ENCODE measurements around the gene HTR1E. TPM values are rescaled to one million over a fixed set of nuclear protein-coding genes. Genes with fewer than 3 reads are reported as not detected.

The HTR1E gene
- total RNA-seq, 1 experiment from 2014 or later: not detected

GRCh38 chr6:87029711-87030314, 92.5 kb downstream of the HTR1E start:
- CTCF ChIA-PET: no interaction called here
- H3K9me3 Mint-ChIP-seq (ENCODE audit: low read depth, unreplicated experiment): peaks cover 3% of the 10 kb centered on the region
- BruUV-seq (replicated peaks): no TSS peak
- H3K4me3 Mint-ChIP-seq (ENCODE audit: low read depth, unreplicated experiment): no peak overlapping the region
- TF ChIP-seq CTCF (IDR thresholded peaks at IDR 0.05; ENCODE audit: unreplicated experiment): peak; percentile 37
- peak; percentile 37 for DNase-seq
- peaks cover 27% of the 10 kb centered on the region for H3K27me3 Mint-ChIP-seq (ENCODE audit: unreplicated experiment)
- no peaks in the 10 kb centered on the region for H3K36me3 Mint-ChIP-seq (ENCODE audit: insufficient read depth, unreplicated experiment)
- intact Hi-C loops (cut with micrococcal nuclease; ENCODE audit: unreplicated experiment): loop anchor here (1.0 to 10.0 kb wide), 5 partner anchors 93 to 1273 kb away; partner anchors contain the start of gene HTR1E
- no peak overlapping the region for H3K27ac Mint-ChIP-seq (ENCODE audit: unreplicated experiment)
- H3K4me1 Mint-ChIP-seq (ENCODE audit: low read depth, unreplicated experiment): no peaks in the 10 kb centered on the region

- no TSS peak for BruUV-seq (replicated peaks)
- intact Hi-C loops (cut with micrococcal nuclease; ENCODE audit: unreplicated experiment): no loop called here
- Mint-ChIP-seq H3K27ac (ENCODE audit: unreplicated experiment) (no peak overlapping the region), H3K4me3 (ENCODE audit: low read depth, unreplicated experiment) (no peak overlapping the region), H3K27me3 (ENCODE audit: unreplicated experiment) (peaks cover 27% of the 10 kb centered on the region), H3K36me3 (ENCODE audit: insufficient read depth, unreplicated experiment) (no peaks in the 10 kb centered on the region), H3K9me3 (ENCODE audit: low read depth, unreplicated experiment) (peaks cover 2% of the 10 kb centered on the region), H3K4me1 (ENCODE audit: low read depth, unreplicated experiment) (no peaks in the 10 kb centered on the region)
- no peak for DNase-seq
- CTCF ChIA-PET: interaction anchor here (0.5 kb wide), 1 partner anchor 34 kb away, joined by 3 read pairs; no protein-coding TSS in a partner anchor
- TF ChIP-seq CTCF (IDR thresholded peaks at IDR 0.05; ENCODE audit: unreplicated experiment): no peak
These were observed 103.4 kb downstream of the HTR1E start for GRCh38 chr6:87040729-87041128.

DNA sequence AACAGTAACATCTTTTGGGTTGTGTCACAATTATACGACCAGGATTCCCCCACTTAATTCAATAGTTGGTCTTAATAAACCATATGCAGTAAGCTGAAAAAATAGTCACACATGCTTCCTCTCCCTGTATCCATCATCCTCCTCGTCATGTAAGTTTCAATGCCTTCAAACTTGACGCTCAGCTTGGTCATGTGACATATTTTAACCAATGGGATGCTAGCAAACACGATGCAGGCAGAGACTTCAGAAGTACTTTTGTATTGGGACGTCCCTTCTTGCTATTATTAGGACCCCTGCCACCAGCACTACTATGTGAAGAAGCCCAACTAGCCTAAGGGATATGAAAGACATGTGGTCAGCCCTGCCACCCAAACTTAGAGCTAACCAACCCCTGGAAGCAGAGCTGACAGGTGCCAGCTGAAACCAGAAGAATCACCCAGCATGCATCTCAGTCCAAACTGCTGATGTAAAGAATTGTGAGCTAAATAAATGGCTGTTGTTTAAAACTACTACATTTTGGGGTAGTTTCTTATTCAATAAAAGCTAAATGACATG, 108.3 kb downstream of the HTR1E start:
- intact Hi-C loops (cut with micrococcal nuclease; ENCODE audit: unreplicated experiment): no loop called here
- Mint-ChIP-seq H3K27ac (ENCODE audit: unreplicated experiment) (no peak overlapping the region), H3K4me3 (ENCODE audit: low read depth, unreplicated experiment) (no peak overlapping the region), H3K36me3 (ENCODE audit: insufficient read depth, unreplicated experiment) (no peaks in the 10 kb centered on the region), H3K27me3 (ENCODE audit: unreplicated experiment) (peaks cover 28% of the 10 kb centered on the region), H3K9me3 (ENCODE audit: low read depth, unreplicated experiment) (no peaks in the 10 kb centered on the region), H3K4me1 (ENCODE audit: low read depth, unreplicated experiment) (no peaks in the 10 kb centered on the region)
- no TSS peak for BruUV-seq (replicated peaks)
- TF ChIP-seq CTCF (IDR thresholded peaks at IDR 0.05; ENCODE audit: unreplicated experiment): no peak
- no peak for DNase-seq
- CTCF ChIA-PET: interaction anchor here (0.6 kb wide), 1 partner anchor 372 kb away, joined by 3 read pairs; no protein-coding TSS in a partner anchor

GRCh38 chr6:87049779-87050178, 112.5 kb downstream of the HTR1E start:
- intact Hi-C loops (cut with micrococcal nuclease; ENCODE audit: unreplicated experiment): no loop called here
- Mint-ChIP-seq H3K27me3 (ENCODE audit: unreplicated experiment) (peaks cover 28% of the 10 kb centered on the region), H3K4me3 (ENCODE audit: low read depth, unreplicated experiment) (no peak overlapping the region), H3K27ac (ENCODE audit: unreplicated experiment) (no peak overlapping the region), H3K4me1 (ENCODE audit: low read depth, unreplicated experiment) (no peaks in the 10 kb centered on the region), H3K9me3 (ENCODE audit: low read depth, unreplicated experiment) (no peaks in the 10 kb centered on the region), H3K36me3 (ENCODE audit: insufficient read depth, unreplicated experiment) (no peaks in the 10 kb centered on the region)
- DNase-seq: no peak
- TF ChIP-seq CTCF (IDR thresholded peaks at IDR 0.05; ENCODE audit: unreplicated experiment): no peak
- CTCF ChIA-PET: no interaction called here
- no TSS peak for BruUV-seq (replicated peaks)

Measured in Calu3 (cell line).